PC-3 (cell line): Measurements from ENCODE around the gene ZNF532. TPM values are rescaled to one million over a fixed set of nuclear protein-coding genes. Genes with fewer than 3 reads are reported as not detected.
"Not testable (repeated sequence)": the region's sequence is repeated elsewhere in the genome, so short reads cannot be mapped to it uniquely, and the experiment has no call there.

Source experiments
- ATAC-seq: fragments of 200-7000 bp; cut with Tn5 transposase; 2 replicates; pipeline ENCODE4 v1.9.1; 2020; ENCODE audit warnings: mild to moderate bottlenecking, moderate library complexity
- BruUV-seq: library from RNA; stranded (reverse); fragments of 400-500 nt; replicated peaks from 2 replicates; lab custom pipeline; 2021; lab: Mats Ljungman, UMichigan
- CTCF ChIA-PET: fragments of 300-600 bp; sonication (Branson Sonifier 250); formaldehyde crosslinking; loops from one replicate; lab custom pipeline; 2022; ENCODE audit warnings: antibody characterized with exemption; lab: Charles Lee
- POLR2A ChIA-PET: fragments of 300-600 bp; sonication (Branson Sonifier 250); formaldehyde crosslinking; loops from one replicate; lab custom pipeline; 2022; ENCODE audit warnings: antibody characterized with exemption; ENCODE audit not compliant: unreplicated experiment; lab: Charles Lee
- DNase-seq: peaks from one replicate; pipeline ENCODE4 v3.0.0-alpha.2; 2015
- H2AFZ ChIP-seq: fragments of 300-600 bp; sonication (generic); 2 replicates; pipeline ENCODE4 v1.6.0; 2016; ENCODE audit warnings: antibody characterized with exemption, low read length
- H3F3A ChIP-seq: fragments of 300-600 bp; sonication (generic); one replicate; pipeline ENCODE4 v1.6.0; 2017; ENCODE audit warnings: antibody characterized with exemption, low read length, control low read depth, mild to moderate bottlenecking; ENCODE audit not compliant: unreplicated experiment
- H3K27ac ChIP-seq: fragments of 300-600 bp; sonication (generic); 2 replicates; pipeline ENCODE4 v1.5.1; 2016; ENCODE audit warnings: mild to moderate bottlenecking, low read length
- H3K27me3 ChIP-seq: fragments of 300-600 bp; sonication (generic); 2 replicates; pipeline ENCODE4 v1.6.1; 2016; ENCODE audit warnings: low read length, mixed read lengths
- H3K36me3 ChIP-seq: fragments of 300-600 bp; sonication (generic); 2 replicates; pipeline ENCODE4 v1.6.1; 2016; ENCODE audit warnings: low read depth, mixed run types, low read length, mixed read lengths
- H3K4me1 ChIP-seq: fragments of 300-600 bp; sonication (generic); 2 replicates; pipeline ENCODE4 v1.5.1; 2016; ENCODE audit warnings: low read length; ENCODE audit not compliant: insufficient read depth
- H3K4me2 ChIP-seq: fragments of 300-600 bp; sonication (generic); 2 replicates; pipeline ENCODE4 v1.6.0; 2016; ENCODE audit warnings: low read length
- H3K4me3 ChIP-seq: fragments of 300-600 bp; sonication (generic); 2 replicates; pipeline ENCODE4 v1.5.1; 2016; ENCODE audit warnings: mild to moderate bottlenecking, low read length, mixed read lengths
- H3K79me2 ChIP-seq: fragments of 300-600 bp; sonication (generic); 2 replicates; pipeline ENCODE4 v1.6.1; 2017; ENCODE audit warnings: low read length, mixed read lengths
- H3K9ac ChIP-seq: fragments of 300-600 bp; sonication (generic); 2 replicates; pipeline ENCODE4 v1.6.0; 2016; ENCODE audit warnings: mild to moderate bottlenecking, low read length
- H3K9me2 ChIP-seq: fragments of 300-600 bp; sonication (generic); replicated peaks from 2 replicates; pipeline ENCODE4 v1.6.1; 2016; ENCODE audit warnings: mixed run types, low read length, mixed read lengths
- H3K9me3 ChIP-seq: fragments of 300-600 bp; sonication (generic); 2 replicates; pipeline ENCODE4 v1.6.1; 2016; ENCODE audit warnings: low read length, mixed read lengths
- H4K20me1 ChIP-seq: fragments of 300-600 bp; sonication (generic); 2 replicates; pipeline ENCODE4 v1.6.1; 2016; ENCODE audit warnings: low read length, mixed read lengths
- EZH2 ChIP-seq: fragments of 300-600 bp; sonication (generic); IDR thresholded peaks from one replicate; pipeline ENCODE4 v1.6.1; 2017; ENCODE audit warnings: antibody characterized with exemption, mild to moderate bottlenecking, low read length; ENCODE audit not compliant: unreplicated experiment
- EZH2phosphoT487 ChIP-seq: fragments of 300-600 bp; sonication (generic); IDR thresholded peaks from 2 replicates; pipeline ENCODE4 v1.6.1; 2018; ENCODE audit warnings: mild to moderate bottlenecking, antibody characterized with exemption, low read length, borderline replicate concordance
- intact Hi-C: fragments of 100-400 bp; cut with micrococcal nuclease; formaldehyde crosslinking; loops from 2 replicates; pipeline ENCODE4 v1.9.0; 2023
- total RNA-seq: library from RNA; depleted of rRNA; stranded (reverse); fragments of >200 nt; gene quantifications from 2 replicates; pipeline ENCODE4 v1.2.3, GENCODE V29; 2014
- TF ChIP-seq, protein P1 (sequence below): fragments of 300-600 bp; sonication (generic); conservative IDR thresholded peaks from 2 replicates; pipeline ENCODE4 v1.5.1; 2017; ENCODE audit warnings: antibody characterized with exemption, low read depth, mild to moderate bottlenecking, low read length

ZNF532 gene
- total RNA-seq, 1 experiment from 2014 or later, result 47.3 TPM

DNA sequence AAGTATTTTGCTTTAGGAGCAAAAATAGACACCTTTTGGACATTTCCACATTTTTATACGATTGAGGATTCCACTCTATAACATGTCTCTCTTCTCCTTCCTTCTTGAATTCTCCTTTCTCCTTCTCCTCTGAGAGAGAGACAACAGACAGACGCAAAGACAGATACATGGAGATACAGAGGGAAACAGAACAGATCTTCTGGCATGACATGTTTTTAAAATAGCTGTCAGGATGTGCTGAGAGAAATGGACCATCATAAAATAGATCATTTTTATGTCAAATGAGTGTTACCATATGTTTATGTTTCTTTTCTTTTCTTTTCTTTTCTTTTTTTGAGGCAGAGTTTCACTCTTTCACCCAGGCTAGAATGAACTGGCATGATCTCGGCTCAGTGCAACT is 44.4 kb upstream of the ZNF532 start:
- Histone ChIP-seq H3K9ac (no peak overlapping the region), H3K4me3 (no peak overlapping the region), H3K4me2 (no peak overlapping the region), H3K27ac (no peak overlapping the region), H4K20me1 (no peaks in the 10 kb centered on the region), H3K4me1 (no peaks in the 10 kb centered on the region; the same call in 1 of the 2 replicates), H3K36me3 (no peaks in the 10 kb centered on the region), H3K27me3 (no peaks in the 10 kb centered on the region), H3K79me2 (no peaks in the 10 kb centered on the region), H2AFZ (no peak overlapping the region), H3K9me3 (no peaks in the 10 kb centered on the region), H3K9me2 (no peaks in the 10 kb centered on the region), H3F3A (no peaks in the 10 kb centered on the region)
- DNase-seq (no peak), ATAC-seq (no peak)
- POLR2A ChIA-PET, result interaction anchor here (0.7 kb wide), 1 partner anchor 18 kb away, joined by 9 read pairs; no protein-coding TSS in a partner anchor
- BruUV-seq, result no TSS peak
- CTCF ChIA-PET, result no interaction called here
- intact Hi-C loops, result no loop called here
- TF ChIP-seq EZH2phosphoT487 (no peak), EZH2 (no peak)
- TF ChIP-seq, protein P1, sequence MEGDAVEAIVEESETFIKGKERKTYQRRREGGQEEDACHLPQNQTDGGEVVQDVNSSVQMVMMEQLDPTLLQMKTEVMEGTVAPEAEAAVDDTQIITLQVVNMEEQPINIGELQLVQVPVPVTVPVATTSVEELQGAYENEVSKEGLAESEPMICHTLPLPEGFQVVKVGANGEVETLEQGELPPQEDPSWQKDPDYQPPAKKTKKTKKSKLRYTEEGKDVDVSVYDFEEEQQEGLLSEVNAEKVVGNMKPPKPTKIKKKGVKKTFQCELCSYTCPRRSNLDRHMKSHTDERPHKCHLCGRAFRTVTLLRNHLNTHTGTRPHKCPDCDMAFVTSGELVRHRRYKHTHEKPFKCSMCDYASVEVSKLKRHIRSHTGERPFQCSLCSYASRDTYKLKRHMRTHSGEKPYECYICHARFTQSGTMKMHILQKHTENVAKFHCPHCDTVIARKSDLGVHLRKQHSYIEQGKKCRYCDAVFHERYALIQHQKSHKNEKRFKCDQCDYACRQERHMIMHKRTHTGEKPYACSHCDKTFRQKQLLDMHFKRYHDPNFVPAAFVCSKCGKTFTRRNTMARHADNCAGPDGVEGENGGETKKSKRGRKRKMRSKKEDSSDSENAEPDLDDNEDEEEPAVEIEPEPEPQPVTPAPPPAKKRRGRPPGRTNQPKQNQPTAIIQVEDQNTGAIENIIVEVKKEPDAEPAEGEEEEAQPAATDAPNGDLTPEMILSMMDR, result no peak

DNA sequence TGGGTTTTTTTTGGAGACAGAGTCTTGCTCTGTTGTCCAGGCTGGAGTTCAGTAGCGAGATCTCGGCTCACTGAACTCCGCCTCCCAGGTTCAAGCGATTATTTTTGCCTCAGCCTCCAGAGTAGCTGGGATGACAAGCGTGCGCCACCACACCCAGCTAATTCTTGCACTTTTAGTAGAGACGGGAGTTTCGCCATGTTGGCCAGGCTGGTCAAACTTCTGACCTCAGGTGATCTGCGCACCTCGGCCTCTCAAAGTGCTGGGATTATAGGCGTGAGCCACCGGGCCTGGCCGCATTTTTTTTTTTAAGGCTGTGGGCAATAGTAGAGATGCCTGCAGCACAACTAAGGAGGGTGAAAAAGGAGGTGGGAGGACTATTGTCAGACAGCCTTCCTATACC is 41.7 kb upstream of the ZNF532 start:
- no peaks in the 10 kb centered on the region for H3K36me3 ChIP-seq
- no peak overlapping the region for H3K27ac ChIP-seq
- ATAC-seq (no peak), DNase-seq (no peak)
- H3K9me3 ChIP-seq, result no peaks in the 10 kb centered on the region
- no peaks in the 10 kb centered on the region for H3K79me2 ChIP-seq
- H3F3A ChIP-seq, result no peaks in the 10 kb centered on the region
- H2AFZ ChIP-seq, result no peak overlapping the region
- no TSS peak for BruUV-seq
- no peaks in the 10 kb centered on the region for H3K27me3 ChIP-seq
- TF ChIP-seq EZH2phosphoT487 (no peak), EZH2 (no peak)
- TF ChIP-seq, protein P1, result no peak
- H3K9ac ChIP-seq, result no peak overlapping the region
- no peak overlapping the region for H3K4me3 ChIP-seq
- no peaks in the 10 kb centered on the region; the same call in 1 of the 2 replicates for H3K4me1 ChIP-seq
- no peak overlapping the region for H3K4me2 ChIP-seq
- intact Hi-C loops, result no loop called here
- H3K9me2 ChIP-seq, result no peaks in the 10 kb centered on the region
- CTCF ChIA-PET, result no interaction called here
- H4K20me1 ChIP-seq, result no peaks in the 10 kb centered on the region
- POLR2A ChIA-PET, result no interaction called here

DNA sequence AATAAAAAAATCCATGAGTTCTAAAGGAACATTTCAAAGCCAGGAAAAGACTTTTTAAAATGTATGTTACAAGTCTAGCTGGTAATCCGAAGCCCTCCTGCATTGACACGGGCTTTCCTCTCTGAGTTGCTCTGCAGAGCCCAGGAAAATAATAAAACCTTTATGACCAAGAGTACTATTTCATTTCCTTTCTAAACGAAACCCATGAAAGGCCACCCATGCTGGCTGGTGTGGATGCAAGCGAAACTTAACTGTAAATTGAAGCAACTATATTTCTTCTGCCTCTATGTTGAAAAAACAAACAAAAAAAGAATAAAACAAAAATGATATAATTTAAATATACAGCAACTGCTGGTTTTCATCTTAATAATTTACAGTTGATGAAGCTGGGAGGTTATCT is 41.3 kb upstream of the ZNF532 start:
- POLR2A ChIA-PET, result no interaction called here

DNA sequence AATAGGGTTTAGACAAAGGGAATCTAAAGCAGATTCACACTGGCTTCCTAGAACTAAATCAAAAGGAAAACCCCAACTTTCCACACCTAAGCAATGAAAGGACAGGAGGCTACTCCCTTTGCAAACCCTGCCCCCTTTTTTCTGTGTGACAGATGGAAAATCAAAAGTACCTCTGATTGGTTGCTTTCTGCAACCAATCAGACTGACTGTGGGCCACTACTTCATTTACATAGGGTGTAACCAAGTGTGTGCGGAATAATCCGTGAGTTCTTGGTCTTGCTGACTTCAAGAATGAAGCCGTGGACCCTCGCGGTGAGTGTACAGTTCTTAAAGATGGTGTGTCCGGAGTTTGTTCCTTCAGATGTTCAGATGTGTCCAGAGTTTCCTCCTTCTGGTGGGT is 37.8 kb upstream of the ZNF532 start:
- H2AFZ ChIP-seq, H3K4me3 ChIP-seq, H4K20me1 ChIP-seq, H3F3A ChIP-seq, BruUV-seq, H3K27me3 ChIP-seq, H3K4me2 ChIP-seq, H3K79me2 ChIP-seq, H3K4me1 ChIP-seq, H3K36me3 ChIP-seq, ATAC-seq, CTCF ChIA-PET, H3K9me2 ChIP-seq, H3K9ac ChIP-seq, DNase-seq, POLR2A ChIA-PET, H3K9me3 ChIP-seq, H3K27ac ChIP-seq, intact Hi-C loops: not testable (repeated sequence)

More for the DNA sequence above, 41.3 kb upstream of the ZNF532 start:
- H3K4me2 ChIP-seq, result no peak overlapping the region
- no peak overlapping the region for H3K9ac ChIP-seq
- no peaks in the 10 kb centered on the region for H3K27me3 ChIP-seq
- intact Hi-C loops, result no loop called here
- H2AFZ ChIP-seq, result no peak overlapping the region
- H3K9me3 ChIP-seq, result no peaks in the 10 kb centered on the region
- BruUV-seq, result no TSS peak
- ATAC-seq (peak; percentile 69), DNase-seq (no peak)
- H3F3A ChIP-seq, result no peaks in the 10 kb centered on the region
- H3K27ac ChIP-seq, result no peak overlapping the region
- H3K9me2 ChIP-seq, result no peaks in the 10 kb centered on the region
- H3K36me3 ChIP-seq, result no peaks in the 10 kb centered on the region
- no peaks in the 10 kb centered on the region for H3K79me2 ChIP-seq
- H3K4me1 ChIP-seq, result no peaks in the 10 kb centered on the region; the same call in 1 of the 2 replicates
- CTCF ChIA-PET, result no interaction called here
- no peaks in the 10 kb centered on the region for H4K20me1 ChIP-seq
- no peak for TF ChIP-seq EZH2phosphoT487
- TF ChIP-seq, protein P1, result no peak
- TF ChIP-seq EZH2, result no peak
- H3K4me3 ChIP-seq, result no peak overlapping the region
